HepG2 (cell line): ENCODE data around the gene MICAL3. TPM values are rescaled to one million over a fixed set of nuclear protein-coding genes. Genes with fewer than 3 reads are reported as not detected.

Experiments used
- ATAC-seq: fragments of 200-7000 bp; cut with Tn5 transposase; 3 replicates; pipeline ENCODE4 v1.9.1; 2020; ENCODE audit warnings: mild to moderate bottlenecking, moderate library complexity
- BruUV-seq: library from RNA; stranded (reverse); fragments of 400-500 nt; replicated peaks from 2 replicates; lab custom pipeline; 2021; lab: Mats Ljungman, UMichigan
- CTCF ChIA-PET: fragments of 300-600 bp; formaldehyde crosslinking; extraction: SDS; loops from one replicate; lab custom pipeline; 2021; ENCODE audit warnings: low total read pairs, inconsistent platforms, low intra/inter-chr PET ratio; lab: Yijun Ruan, JAX
- POLR2A ChIA-PET: fragments of 350-600 bp; sonication (Branson Sonifier 250); formaldehyde crosslinking; loops from one replicate; lab custom pipeline; 2020; ENCODE audit warnings: antibody characterized with exemption, inconsistent platforms; lab: Yijun Ruan, JAX
- DNase-seq: peaks from one replicate; pipeline ENCODE4 v3.0.0-alpha.2; 2015; ENCODE audit warnings: low spot score
- FAIRE-seq: peaks from 3 replicates; lab custom pipeline; 2011; peaks lifted over from hg19 to GRCh38; lab: Jason Lieb, UNC
- H2AFZ ChIP-seq: one replicate; pipeline ENCODE4 v1.6.1; 2011; ENCODE audit warnings: low read length, inconsistent platforms
- H3K27ac ChIP-seq: fragments of 300-600 bp; 3 replicates; pipeline ENCODE4 v1.8.0; 2011; ENCODE audit warnings: mixed run types, mild to moderate bottlenecking, mixed read lengths, low read length, inconsistent platforms; ENCODE audit not compliant: insufficient read depth; ENCODE audit errors: extremely low read length
- H3K27me3 ChIP-seq, 2 experiments: fragments of 200-600 bp in 1 of 2; 2 replicates in 1 of 2; 3 replicates in 1 of 2; pipeline versions ENCODE4 v1.6.0 to v1.8.0; 2011; ENCODE audit warnings: low read length in 2 of 2, mild to moderate bottlenecking in 2 of 2, moderate library complexity in 2 of 2, inconsistent platforms in 1 of 2; ENCODE audit not compliant: insufficient read depth in 2 of 2, control insufficient read depth in 1 of 2
- H3K36me3 ChIP-seq, 2 experiments: fragments of 200-600 bp in 1 of 2; replicated peaks in 1 of 2; 2 replicates in 1 of 2; 3 replicates in 1 of 2; pipeline versions ENCODE4 v1.5.1 to v1.8.0; 2011; ENCODE audit warnings: low read length in 2 of 2, inconsistent platforms in 1 of 2; ENCODE audit not compliant: insufficient read depth in 2 of 2, control insufficient read depth in 1 of 2
- H3K4me1 ChIP-seq: 2 replicates; pipeline ENCODE4 v1.5.1; 2012; ENCODE audit warnings: low read length, inconsistent platforms; ENCODE audit not compliant: insufficient read depth
- H3K4me2 ChIP-seq: 2 replicates; pipeline ENCODE4 v1.6.0; 2011; ENCODE audit warnings: low read depth, low read length, inconsistent platforms
- H3K4me3 ChIP-seq, 3 experiments: fragments of 200-600 bp in 1 of 3; sonication (generic), shearing (Covaris generic) in 1 of 3; replicated peaks in 1 of 3; 2 replicates each; pipeline ENCODE4 v1.5.1; 2011 to 2016; ENCODE audit warnings: low read length in 3 of 3, inconsistent platforms in 2 of 3, low read depth in 2 of 3, mild to moderate bottlenecking in 2 of 3, control low read depth in 1 of 3, mixed read lengths in 1 of 3; ENCODE audit not compliant: insufficient read depth in 1 of 3
- H3K79me2 ChIP-seq: one replicate; pipeline ENCODE4 v1.6.1; 2011; ENCODE audit warnings: low read length, inconsistent platforms; ENCODE audit not compliant: insufficient read depth
- H3K9ac ChIP-seq: 2 replicates; pipeline ENCODE4 v1.6.0; 2011; ENCODE audit warnings: mild to moderate bottlenecking, low read depth, low read length, inconsistent platforms; ENCODE audit not compliant: insufficient read depth
- H3K9me3 ChIP-seq: 2 replicates; pipeline ENCODE4 v1.5.1; 2012; ENCODE audit warnings: mild to moderate bottlenecking, low read length
- H4K20me1 ChIP-seq: 2 replicates; pipeline ENCODE4 v1.6.0; 2011; ENCODE audit warnings: inconsistent platforms, mild to moderate bottlenecking, low read length, moderate library complexity; ENCODE audit not compliant: insufficient read depth
- AHR ChIP-seq: IDR thresholded peaks from 2 replicates; pipeline ENCODE4 v1.6.1; 2018; ENCODE audit warnings: missing genetic modification reagents, missing compliant biosample characterization
- FOXO1 ChIP-seq: sonication (generic); formaldehyde crosslinking; IDR thresholded peaks from 2 replicates; pipeline ENCODE4 v1.4.0; 2020; ENCODE audit warnings: missing genetic modification reagents
- HDAC2 ChIP-seq: sonication (generic); formaldehyde crosslinking; IDR thresholded peaks from 2 replicates; pipeline ENCODE4 v1.4.0; 2020; ENCODE audit warnings: missing genetic modification reagents
- HHEX ChIP-seq: IDR thresholded peaks from 2 replicates; pipeline ENCODE4 v1.6.1; 2016; ENCODE audit warnings: control low read depth
- KDM5B ChIP-seq: sonication (generic); formaldehyde crosslinking; IDR thresholded peaks from 2 replicates; pipeline ENCODE4 v1.4.0; 2020; ENCODE audit warnings: missing genetic modification reagents, mild to moderate bottlenecking, borderline replicate concordance
- MYC ChIP-seq: sonication (generic); formaldehyde crosslinking; IDR thresholded peaks from 2 replicates; pipeline ENCODE4 v1.9.0; 2021; ENCODE audit warnings: missing genetic modification reagents, borderline replicate concordance
- NFE2L1 ChIP-seq: sonication (generic); formaldehyde crosslinking; IDR thresholded peaks from 2 replicates; pipeline ENCODE4 v1.4.0; 2020; ENCODE audit warnings: missing genetic modification reagents, mild to moderate bottlenecking, borderline replicate concordance
- NFRKB ChIP-seq: fragments of 450-650 bp; IDR thresholded peaks from 2 replicates; pipeline ENCODE4 v1.6.1; 2017
- NR2F2 ChIP-seq: IDR thresholded peaks from 2 replicates; pipeline ENCODE4 v1.6.1; 2012; ENCODE audit warnings: low read depth, inconsistent platforms, borderline replicate concordance
- SIX1 ChIP-seq: sonication (generic); formaldehyde crosslinking; IDR thresholded peaks from 2 replicates; pipeline ENCODE4 v1.4.0; 2020; ENCODE audit warnings: missing genetic modification reagents, borderline replicate concordance
- ZIK1 ChIP-seq: sonication (generic); formaldehyde crosslinking; IDR thresholded peaks from 2 replicates; pipeline ENCODE4 v1.5.0; 2020; ENCODE audit warnings: mild to moderate bottlenecking, low read depth, missing genetic modification reagents, borderline replicate concordance
- WGBS: methylation state at CpG from one replicate; pipeline ENCODE4 v1.1.6; 2017; ENCODE audit warnings: low lambda C conversion rate; 5-methylcytosine and 5-hydroxymethylcytosine counted together
- in situ Hi-C: cut with HindIII; loops from 2 replicates; pipeline ENCODE4 v1.10.0; 2017; ENCODE audit warnings: low pct_unique_long_range_greater_than_20kb; ENCODE audit not compliant: extremely low pct_ligation_motif_present
- intact Hi-C: fragments of 100-400 bp; cut with micrococcal nuclease; formaldehyde crosslinking; loops from one replicate; pipeline ENCODE4 v1.10.0; 2022; ENCODE audit not compliant: unreplicated experiment
- polyA plus RNA-seq, 8 experiments: library from polyadenylated mRNA; depleted of rRNA in 3 of 8; stranded (reverse) in 7 of 8; unstranded in 1 of 8; fragments of >200 nt; fragmentation: Illumina TruSeq in 4 of 8; extraction: Trizol in 4 of 8; gene quantifications; 2 replicates each; pipeline versions ENCODE4 v1.2.1 to v1.2.3, GENCODE V29; 2011 to 2016; ENCODE audit warnings: low read depth in 4 of 8, missing spikeins in 1 of 8, mixed read lengths in 1 of 8; ENCODE audit not compliant: insufficient read depth in 1 of 8
- total RNA-seq, 5 experiments: library from RNA; depleted of rRNA; stranded (reverse); fragments of >200 nt; fragmentation: Illumina TruSeq; extraction: Trizol; gene quantifications; 2 replicates each; pipeline ENCODE4 v1.2.3, GENCODE V29; 2016; ENCODE audit warnings: low read depth in 1 of 5
- TF ChIP-seq, protein P1 (sequence below): IDR thresholded peaks from 2 replicates; pipeline ENCODE4 v1.6.1; 2018; ENCODE audit warnings: missing genetic modification reagents
- TF ChIP-seq, protein P2 (sequence below), 2 experiments: sonication (generic) in 1 of 2; formaldehyde crosslinking in 1 of 2; IDR thresholded peaks; 2 replicates each; pipeline versions ENCODE4 v1.6.1 to v1.9.0; 2014 to 2022; ENCODE audit warnings: antibody characterized with exemption in 1 of 2, borderline replicate concordance in 1 of 2, inconsistent platforms in 1 of 2, low read depth in 1 of 2, missing genetic modification reagents in 1 of 2
- TF ChIP-seq, protein P3 (sequence below): IDR thresholded peaks from 2 replicates; pipeline ENCODE4 v1.6.1; 2016

Gene MICAL3
- total and polyA plus RNA-seq, 2 of the 13 experiments (the other 11 are each of a cell fraction or from before 2014, with no cell fraction given) = 5.3 to 12.5 TPM

DNA sequence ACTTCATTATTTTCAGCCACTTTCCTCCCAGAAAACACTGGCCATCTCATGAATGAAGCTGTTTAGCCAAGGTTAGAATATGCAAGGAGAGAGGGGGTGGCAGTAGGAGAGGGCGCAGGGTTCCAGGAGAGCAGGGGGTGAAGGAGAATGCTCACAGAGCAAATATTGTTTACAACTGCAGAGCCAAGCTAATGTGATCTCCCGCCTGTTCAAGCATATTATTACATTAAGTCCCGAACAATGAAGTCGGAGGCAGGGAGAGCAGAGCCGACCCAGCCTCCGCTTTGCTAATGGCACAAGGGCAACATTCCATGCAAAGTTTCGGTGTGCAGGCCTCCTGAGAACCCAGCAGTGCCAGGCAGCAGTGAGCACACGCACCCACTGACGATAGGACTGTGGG, 80.1 kb downstream of the MICAL3 start:
- WGBS = 98% methylated on average over 9 of the region's 9 CpGs
- H3K27me3 ChIP-seq = no peaks in the 10 kb centered on the region
- peaks cover 61% of the 10 kb centered on the region for H3K79me2 ChIP-seq
- peaks cover 0 to 2% of the 10 kb centered on the region in 2 experiments; a peak in 2 of 5 replicates for H3K36me3 ChIP-seq
- no peak overlapping the region for H3K9ac ChIP-seq
- CTCF ChIA-PET = no interaction called here
- H3K9me3 ChIP-seq = no peaks in the 10 kb centered on the region
- ATAC-seq (no peak), FAIRE-seq (no peak), DNase-seq (no peak)
- H3K27ac ChIP-seq = no peak overlapping the region
- H2AFZ ChIP-seq = no peak overlapping the region
- BruUV-seq = no TSS peak
- POLR2A ChIA-PET = no interaction called here
- no peak overlapping the region for H3K4me2 ChIP-seq
- intact Hi-C loops (no loop called here), in situ Hi-C loops (no loop called here)
- peaks cover 27% of the 10 kb centered on the region for H3K4me1 ChIP-seq
- H4K20me1 ChIP-seq = peaks cover under 1% of the 10 kb centered on the region; the same call in 1 of the 2 replicates
- no peak overlapping the region for H3K4me3 ChIP-seq
- TF ChIP-seq NFE2L1 (CRISPR knock-in tag) (no peak), HDAC2 (CRISPR knock-in tag) (no peak), FOXO1 (CRISPR knock-in tag) (no peak), KDM5B (CRISPR knock-in tag) (no peak), HHEX (CRISPR knock-in tag) (no peak), ZIK1 (CRISPR knock-in tag) (no peak), AHR (CRISPR knock-in tag) (no peak), MYC (CRISPR knock-in tag) (no peak), SIX1 (CRISPR knock-in tag) (no peak), NFRKB (no peak), NR2F2 (no peak)
- TF ChIP-seq, protein P1, sequence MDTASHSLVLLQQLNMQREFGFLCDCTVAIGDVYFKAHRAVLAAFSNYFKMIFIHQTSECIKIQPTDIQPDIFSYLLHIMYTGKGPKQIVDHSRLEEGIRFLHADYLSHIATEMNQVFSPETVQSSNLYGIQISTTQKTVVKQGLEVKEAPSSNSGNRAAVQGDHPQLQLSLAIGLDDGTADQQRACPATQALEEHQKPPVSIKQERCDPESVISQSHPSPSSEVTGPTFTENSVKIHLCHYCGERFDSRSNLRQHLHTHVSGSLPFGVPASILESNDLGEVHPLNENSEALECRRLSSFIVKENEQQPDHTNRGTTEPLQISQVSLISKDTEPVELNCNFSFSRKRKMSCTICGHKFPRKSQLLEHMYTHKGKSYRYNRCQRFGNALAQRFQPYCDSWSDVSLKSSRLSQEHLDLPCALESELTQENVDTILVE (CRISPR knock-in tag) = no peak
- TF ChIP-seq, protein P2, sequence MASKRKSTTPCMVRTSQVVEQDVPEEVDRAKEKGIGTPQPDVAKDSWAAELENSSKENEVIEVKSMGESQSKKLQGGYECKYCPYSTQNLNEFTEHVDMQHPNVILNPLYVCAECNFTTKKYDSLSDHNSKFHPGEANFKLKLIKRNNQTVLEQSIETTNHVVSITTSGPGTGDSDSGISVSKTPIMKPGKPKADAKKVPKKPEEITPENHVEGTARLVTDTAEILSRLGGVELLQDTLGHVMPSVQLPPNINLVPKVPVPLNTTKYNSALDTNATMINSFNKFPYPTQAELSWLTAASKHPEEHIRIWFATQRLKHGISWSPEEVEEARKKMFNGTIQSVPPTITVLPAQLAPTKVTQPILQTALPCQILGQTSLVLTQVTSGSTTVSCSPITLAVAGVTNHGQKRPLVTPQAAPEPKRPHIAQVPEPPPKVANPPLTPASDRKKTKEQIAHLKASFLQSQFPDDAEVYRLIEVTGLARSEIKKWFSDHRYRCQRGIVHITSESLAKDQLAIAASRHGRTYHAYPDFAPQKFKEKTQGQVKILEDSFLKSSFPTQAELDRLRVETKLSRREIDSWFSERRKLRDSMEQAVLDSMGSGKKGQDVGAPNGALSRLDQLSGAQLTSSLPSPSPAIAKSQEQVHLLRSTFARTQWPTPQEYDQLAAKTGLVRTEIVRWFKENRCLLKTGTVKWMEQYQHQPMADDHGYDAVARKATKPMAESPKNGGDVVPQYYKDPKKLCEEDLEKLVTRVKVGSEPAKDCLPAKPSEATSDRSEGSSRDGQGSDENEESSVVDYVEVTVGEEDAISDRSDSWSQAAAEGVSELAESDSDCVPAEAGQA (IDR thresholded peaks at IDR 0.05; ENCODE audit: low read depth) = no peak
- TF ChIP-seq, protein P2 (CRISPR knock-in tag; IDR thresholded peaks at IDR 0.05; ENCODE audit: borderline replicate concordance) = no peak
- TF ChIP-seq, protein P3, sequence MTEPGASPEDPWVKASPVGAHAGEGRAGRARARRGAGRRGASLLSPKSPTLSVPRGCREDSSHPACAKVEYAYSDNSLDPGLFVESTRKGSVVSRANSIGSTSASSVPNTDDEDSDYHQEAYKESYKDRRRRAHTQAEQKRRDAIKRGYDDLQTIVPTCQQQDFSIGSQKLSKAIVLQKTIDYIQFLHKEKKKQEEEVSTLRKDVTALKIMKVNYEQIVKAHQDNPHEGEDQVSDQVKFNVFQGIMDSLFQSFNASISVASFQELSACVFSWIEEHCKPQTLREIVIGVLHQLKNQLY = no peak
